Mucosa of descending colon (tissue), 3 donors: ENCODE data around the gene DNAJB8. TPM values are rescaled to one million over a fixed set of nuclear protein-coding genes. Genes with fewer than 3 reads are reported as not detected.

ENCODE experiments used
- ATAC-seq: fragments of 200-7000 bp; cut with Tn5 transposase; one replicate; pipeline ENCODE4 v1.9.1; 2020; ENCODE audit warnings: mild to moderate bottlenecking, moderate library complexity
- DNase-seq, 3 donors: peaks; one replicate each; pipeline ENCODE4 v3.0.0-alpha.2; 2020
- H3K36me3 ChIP-seq: fragments of 200-600 bp; one replicate; pipeline ENCODE4 v1.8.0; 2021; ENCODE audit warnings: low read depth, mild to moderate bottlenecking
- H3K4me1 ChIP-seq: fragments of 200-600 bp; one replicate; pipeline ENCODE4 v1.8.0; 2021; ENCODE audit warnings: low read depth, mild to moderate bottlenecking
- H3K4me3 ChIP-seq: fragments of 200-600 bp; one replicate; pipeline ENCODE4 v1.8.0; 2021; ENCODE audit warnings: mild to moderate bottlenecking
- H3K9me3 ChIP-seq: fragments of 200-600 bp; one replicate; pipeline ENCODE4 v1.8.0; 2021; ENCODE audit warnings: mild to moderate bottlenecking
- intact Hi-C, 2 donors: fragments of 100-400 bp; cut with DNase I in 1 of 2; cut with micrococcal nuclease in 1 of 2; formaldehyde crosslinking; loops; one replicate each; pipeline versions ENCODE4 v1.11.0 to v1.11.1; 2022; cut with DNase I, micrococcal nuclease
- total RNA-seq, 3 donors: library from RNA; stranded (reverse); fragmentation: NEBNext Ultra II Directional in 2 of 3; extraction: Animal tissue kit (Norgen Biotek cat#: 25700) in 2 of 3; gene quantifications; one replicate each; pipeline versions ENCODE4 v1.2.1 to v1.2.4, GENCODE V29; 2021 to 2023
- TF ChIP-seq, protein P1 (sequence below): fragments of 200-600 bp; IDR thresholded peaks from one replicate; pipeline ENCODE4 v1.8.0; 2022; ENCODE audit warnings: antibody characterized with exemption, mild to moderate bottlenecking
- donor health status: DM: no; HTN: no; CAD: no; lungs with moderate emphysema.
- donor health status: DM: no; HTN: no; CAD: no.
- donor health status: DM: no; HTN: yes; CAD: no.

The DNAJB8 gene
- total RNA-seq, 3 donors from 2014 or later: not detected

DNA sequence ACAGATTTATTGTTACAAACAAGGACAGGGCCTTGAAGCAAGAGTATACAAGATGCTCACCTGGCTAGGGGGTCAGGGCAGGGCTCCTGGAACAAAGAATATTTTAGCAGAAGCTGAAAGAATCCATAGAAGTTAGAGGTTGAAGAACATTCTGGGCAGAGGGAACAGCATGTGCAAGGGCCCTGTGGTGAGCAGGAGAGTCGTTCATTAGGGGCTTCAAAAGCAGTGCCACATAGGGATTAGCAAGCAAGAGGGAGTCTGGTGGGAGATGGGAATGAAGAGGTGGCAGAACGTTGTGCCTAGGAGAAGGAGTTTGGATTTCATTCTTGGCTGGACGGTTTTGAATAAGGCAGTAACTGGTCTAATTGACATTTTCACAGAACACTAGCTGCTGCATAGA lies 22.9 kb downstream of the DNAJB8 start:
- DNase-seq (no peak), ATAC-seq (no peak)
- Histone ChIP-seq H3K9me3 (no peaks in the 10 kb centered on the region), H3K36me3 (no peaks in the 10 kb centered on the region), H3K4me3 (no peak overlapping the region), H3K4me1 (no peaks in the 10 kb centered on the region)
- intact Hi-C loops: no loop called here
- TF ChIP-seq, protein P1, sequence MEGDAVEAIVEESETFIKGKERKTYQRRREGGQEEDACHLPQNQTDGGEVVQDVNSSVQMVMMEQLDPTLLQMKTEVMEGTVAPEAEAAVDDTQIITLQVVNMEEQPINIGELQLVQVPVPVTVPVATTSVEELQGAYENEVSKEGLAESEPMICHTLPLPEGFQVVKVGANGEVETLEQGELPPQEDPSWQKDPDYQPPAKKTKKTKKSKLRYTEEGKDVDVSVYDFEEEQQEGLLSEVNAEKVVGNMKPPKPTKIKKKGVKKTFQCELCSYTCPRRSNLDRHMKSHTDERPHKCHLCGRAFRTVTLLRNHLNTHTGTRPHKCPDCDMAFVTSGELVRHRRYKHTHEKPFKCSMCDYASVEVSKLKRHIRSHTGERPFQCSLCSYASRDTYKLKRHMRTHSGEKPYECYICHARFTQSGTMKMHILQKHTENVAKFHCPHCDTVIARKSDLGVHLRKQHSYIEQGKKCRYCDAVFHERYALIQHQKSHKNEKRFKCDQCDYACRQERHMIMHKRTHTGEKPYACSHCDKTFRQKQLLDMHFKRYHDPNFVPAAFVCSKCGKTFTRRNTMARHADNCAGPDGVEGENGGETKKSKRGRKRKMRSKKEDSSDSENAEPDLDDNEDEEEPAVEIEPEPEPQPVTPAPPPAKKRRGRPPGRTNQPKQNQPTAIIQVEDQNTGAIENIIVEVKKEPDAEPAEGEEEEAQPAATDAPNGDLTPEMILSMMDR: no peak

DNA sequence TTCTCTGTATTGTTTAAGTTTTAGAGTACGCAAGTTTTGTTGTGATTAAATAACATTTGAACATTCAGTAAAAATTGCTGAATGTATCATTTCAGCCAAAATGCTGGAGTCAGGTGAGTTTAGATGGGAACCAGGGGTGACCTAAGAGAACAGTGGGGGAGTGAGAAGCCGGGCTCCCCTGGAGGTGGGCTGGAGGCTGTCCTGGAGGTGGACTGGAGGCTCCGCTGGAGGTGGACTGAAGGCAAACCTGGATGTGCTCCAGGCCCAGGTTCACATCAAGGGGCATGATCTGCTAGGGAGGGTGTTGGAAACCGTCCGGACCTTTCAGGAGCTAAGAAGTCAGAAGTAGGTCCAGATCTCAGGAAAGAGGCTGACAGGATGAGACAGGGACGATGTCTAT lies 23.7 kb downstream of the DNAJB8 start:
- no peak for ATAC-seq
- Histone ChIP-seq H3K9me3 (no peaks in the 10 kb centered on the region), H3K4me3 (no peak overlapping the region), H3K4me1 (no peaks in the 10 kb centered on the region), H3K36me3 (no peaks in the 10 kb centered on the region)
- intact Hi-C loops: no loop called here
- DNase-seq: no peak
- TF ChIP-seq, protein P1: no peak

DNA sequence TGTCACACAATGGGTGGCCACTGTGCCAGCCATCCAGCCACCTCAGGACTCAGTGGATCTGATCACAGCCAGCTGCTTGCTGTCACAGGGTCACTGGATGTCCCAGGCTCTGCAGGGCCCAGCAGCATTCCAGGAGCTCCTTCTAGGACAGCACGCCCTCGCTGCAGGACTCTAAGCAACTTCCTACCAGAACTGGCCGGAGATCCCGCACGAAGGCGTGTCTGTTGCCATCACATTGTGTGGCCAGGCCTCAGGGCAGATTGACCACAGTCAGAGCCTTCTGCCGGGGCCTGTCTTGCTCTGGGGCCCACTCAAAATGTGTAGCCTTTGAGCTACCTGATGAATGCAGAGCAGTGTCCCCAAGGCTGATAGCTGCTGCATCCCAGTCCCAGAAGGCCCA lies 24.6 kb downstream of the DNAJB8 start:
- DNase-seq (no peak), ATAC-seq (no peak)
- Histone ChIP-seq H3K9me3 (no peaks in the 10 kb centered on the region), H3K36me3 (no peaks in the 10 kb centered on the region), H3K4me1 (no peaks in the 10 kb centered on the region), H3K4me3 (no peak overlapping the region)
- TF ChIP-seq, protein P1: no peak
- intact Hi-C loops: no loop called here

DNA sequence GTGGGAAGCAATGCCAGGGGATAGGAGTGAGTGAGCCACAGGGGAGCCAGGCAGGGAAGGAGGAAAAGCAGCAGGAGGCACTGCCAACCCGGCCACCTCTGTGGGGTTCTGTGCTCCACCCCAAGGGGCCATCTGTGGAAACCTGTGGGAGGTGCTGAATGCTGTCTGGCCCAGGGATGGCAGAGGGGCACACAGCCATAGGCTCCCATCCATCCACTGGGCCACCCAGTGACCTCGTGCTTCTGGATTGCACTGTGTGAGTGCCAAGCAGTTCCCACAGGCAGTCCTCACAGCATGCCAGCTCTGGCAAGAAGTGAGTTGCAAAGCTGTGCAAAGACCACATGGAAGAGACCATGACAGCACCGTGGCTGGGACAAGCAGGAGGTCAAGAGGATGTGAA lies 27.5 kb downstream of the DNAJB8 start:
- Histone ChIP-seq H3K36me3 (no peaks in the 10 kb centered on the region), H3K4me3 (no peak overlapping the region), H3K4me1 (no peaks in the 10 kb centered on the region), H3K9me3 (no peaks in the 10 kb centered on the region)
- no peak for ATAC-seq
- no peak for DNase-seq
- TF ChIP-seq, protein P1: no peak
- intact Hi-C loops: no loop called here

DNA sequence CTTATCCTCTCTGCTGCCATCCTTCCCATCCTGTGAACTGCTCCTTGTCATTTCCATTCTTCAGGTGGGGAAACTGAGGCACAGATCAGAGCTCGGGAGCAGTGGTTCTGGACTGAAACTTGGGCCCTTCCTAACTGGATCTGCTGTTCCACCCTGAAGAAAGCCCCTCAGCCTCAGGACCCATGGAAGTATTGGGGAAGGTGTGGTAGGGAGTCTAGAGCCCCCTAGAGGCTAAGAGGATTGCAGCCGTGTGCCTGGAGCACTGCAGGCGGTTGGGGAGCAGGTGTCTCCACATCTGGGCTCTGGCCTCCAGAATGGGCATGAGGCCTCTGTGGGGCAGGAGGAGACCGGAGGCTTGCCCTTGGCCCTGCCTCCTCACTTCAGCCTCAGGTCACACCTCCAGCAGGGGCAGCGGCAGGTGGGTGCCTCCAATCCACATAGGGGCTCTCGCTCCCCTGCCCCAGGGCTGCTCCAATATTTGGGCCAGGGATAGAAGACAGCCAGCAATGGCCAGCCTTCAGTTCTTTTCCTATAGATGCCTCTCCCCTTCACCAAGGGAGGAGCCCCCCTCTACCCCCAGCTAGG lies 28.1 kb downstream of the DNAJB8 start:
- intact Hi-C loops: no loop called here
- ATAC-seq (peak; percentile 46), DNase-seq (peak in 1 of 3 donors; percentile 11)
- Histone ChIP-seq H3K36me3 (no peaks in the 10 kb centered on the region), H3K4me3 (no peak overlapping the region), H3K9me3 (no peaks in the 10 kb centered on the region), H3K4me1 (no peaks in the 10 kb centered on the region)
- TF ChIP-seq, protein P1: no peak

DNA sequence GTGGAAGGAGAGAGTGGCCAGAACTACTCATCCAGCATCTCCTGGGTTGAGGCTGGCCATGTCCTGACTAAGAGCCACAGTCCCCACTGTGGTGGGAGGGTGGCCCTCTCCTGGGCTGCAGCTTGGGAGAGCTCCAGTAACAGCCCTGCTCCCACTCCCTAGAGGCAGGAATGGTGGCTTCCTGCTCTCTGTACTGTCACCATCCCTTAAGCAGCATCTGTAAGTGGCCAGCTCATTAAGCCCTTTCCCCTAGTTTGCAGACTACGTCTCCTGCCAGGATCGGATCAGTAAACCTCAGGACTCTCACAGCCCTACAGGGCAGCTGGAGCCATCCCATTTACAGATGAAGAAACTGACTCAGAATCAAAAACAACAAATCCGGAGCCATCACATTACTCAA lies 30.5 kb downstream of the DNAJB8 start:
- TF ChIP-seq, protein P1: no peak
- Histone ChIP-seq H3K9me3 (no peaks in the 10 kb centered on the region), H3K4me3 (no peak overlapping the region), H3K36me3 (no peaks in the 10 kb centered on the region), H3K4me1 (peaks cover 8% of the 10 kb centered on the region)
- intact Hi-C loops: no loop called here
- ATAC-seq: no peak
- DNase-seq: no peak
